OCI-LY1 (cell line): Measurements from ENCODE around the gene C2.

Source experiments
- H2AFZ ChIP-seq: fragments of 200-600 bp; sonication (generic), shearing (Covaris generic); 2 replicates; pipeline ENCODE4 v1.6.0; 2014; ENCODE audit warnings: antibody characterized with exemption, mild to moderate bottlenecking, low read length
- H3F3A ChIP-seq: fragments of 200-600 bp; sonication (generic), shearing (Covaris generic); 2 replicates; pipeline ENCODE4 v1.6.0; 2014; ENCODE audit warnings: mild to moderate bottlenecking, antibody characterized with exemption, low read length, moderate library complexity; ENCODE audit not compliant: insufficient read depth
- H3K27ac ChIP-seq: fragments of 200-600 bp; sonication (generic); 2 replicates; pipeline ENCODE4 v1.5.1; 2014; ENCODE audit warnings: low read length, mixed run types, mild to moderate bottlenecking, low read depth; ENCODE audit not compliant: poor library complexity, severe bottlenecking
- H3K27me3 ChIP-seq: fragments of 200-600 bp; sonication (generic); 2 replicates; pipeline ENCODE4 v1.6.0; 2014; ENCODE audit warnings: antibody characterized with exemption, mild to moderate bottlenecking, low read length, moderate library complexity; ENCODE audit not compliant: insufficient read depth
- H3K36me3 ChIP-seq: fragments of 200-600 bp; sonication (generic); 2 replicates; pipeline ENCODE4 v1.6.1; 2014; ENCODE audit warnings: mild to moderate bottlenecking, antibody characterized with exemption, low read length, moderate library complexity, mixed read lengths; ENCODE audit not compliant: insufficient read depth
- H3K4me1 ChIP-seq: fragments of 200-600 bp; sonication (generic); 2 replicates; pipeline ENCODE4 v1.5.1; 2014; ENCODE audit warnings: mild to moderate bottlenecking, low read length, moderate library complexity; ENCODE audit not compliant: insufficient read depth, severe bottlenecking
- H3K4me2 ChIP-seq: fragments of 200-600 bp; sonication (generic), shearing (Covaris generic); 2 replicates; pipeline ENCODE4 v1.6.1; 2014; ENCODE audit warnings: low read length
- H3K4me3 ChIP-seq: fragments of 200-600 bp; sonication (generic); 2 replicates; pipeline ENCODE4 v1.5.1; 2014; ENCODE audit warnings: low read length, low read depth, mild to moderate bottlenecking, mixed read lengths; ENCODE audit not compliant: poor library complexity, severe bottlenecking
- H3K79me2 ChIP-seq: fragments of 200-600 bp; shearing (Covaris generic); 2 replicates; pipeline ENCODE4 v1.6.1; 2016; ENCODE audit warnings: mixed run types, low read length, mixed read lengths; ENCODE audit not compliant: insufficient read depth
- H3K9ac ChIP-seq: fragments of 200-600 bp; sonication (generic), shearing (Covaris generic); 2 replicates; pipeline ENCODE4 v1.6.1; 2014; ENCODE audit warnings: mild to moderate bottlenecking, low read length, mixed read lengths
- H3K9me2 ChIP-seq: fragments of 200-600 bp; sonication (generic), shearing (Covaris generic); 2 replicates; pipeline ENCODE4 v1.6.1; 2014; ENCODE audit warnings: low read depth, mild to moderate bottlenecking, low read length, mixed read lengths
- H3K9me3 ChIP-seq: fragments of 200-600 bp; shearing (Covaris generic); 2 replicates; pipeline ENCODE4 v1.6.1; 2014; ENCODE audit warnings: low read length, mixed read lengths
- H4K20me1 ChIP-seq: fragments of 200-600 bp; sonication (generic), shearing (Covaris generic); 2 replicates; pipeline ENCODE4 v1.6.0; 2016; ENCODE audit warnings: mild to moderate bottlenecking, low read length; ENCODE audit not compliant: insufficient read depth
- EZH2 ChIP-seq: fragments of 200-600 bp; sonication (generic), shearing (Covaris generic); IDR thresholded peaks from 2 replicates; pipeline ENCODE4 v1.8.0; 2017; ENCODE audit warnings: borderline replicate concordance, mixed run types, mild to moderate bottlenecking, antibody characterized with exemption, low read length, moderate library complexity, mixed read lengths
- TF ChIP-seq, protein P1 (sequence below): fragments of 200-600 bp; sonication (generic), shearing (Covaris generic); IDR thresholded peaks from 2 replicates; pipeline ENCODE4 v1.5.1; 2017; ENCODE audit warnings: mild to moderate bottlenecking, antibody characterized with exemption, low read length, moderate library complexity, mixed read lengths

Gene C2

DNA sequence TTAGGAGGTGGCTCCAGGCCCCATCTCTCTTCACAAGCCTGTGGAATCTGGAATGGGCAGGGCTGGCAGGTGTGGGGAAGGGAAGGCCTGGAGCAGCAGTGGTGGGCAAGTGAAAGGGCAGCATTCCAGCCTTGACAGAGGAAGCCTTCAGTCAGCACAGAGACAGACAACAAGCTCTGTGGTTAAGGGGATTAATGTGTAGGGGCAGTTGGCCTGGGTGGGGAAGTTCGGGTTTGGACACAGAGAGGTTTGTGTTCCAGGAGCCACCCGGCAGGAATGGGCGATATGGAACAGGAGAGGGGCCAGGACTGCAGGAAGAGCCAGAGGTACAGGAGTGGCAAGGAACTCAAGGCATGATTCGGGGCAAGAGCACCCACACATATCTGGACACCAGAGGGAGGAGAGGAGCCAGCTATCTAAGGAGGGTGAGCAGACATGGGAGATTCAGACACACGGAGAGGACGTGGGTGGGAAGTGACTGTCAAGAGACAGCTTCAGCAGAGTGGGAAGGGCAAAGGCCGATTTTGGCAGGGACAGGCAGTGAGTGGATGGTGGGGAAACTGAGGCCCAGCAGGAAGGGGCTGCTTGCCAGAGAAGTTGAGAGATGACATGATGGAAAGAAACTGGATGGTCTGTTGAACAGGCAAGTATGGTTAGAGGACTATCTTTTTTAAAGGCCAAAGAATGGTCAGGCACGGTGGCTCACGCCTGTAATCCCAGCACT is 46.2 kb upstream of the C2 start:
- H3K9me2 ChIP-seq = no peaks in the 10 kb centered on the region
- H4K20me1 ChIP-seq = no peaks in the 10 kb centered on the region
- no peaks in the 10 kb centered on the region for H3K27me3 ChIP-seq
- no peak overlapping the region for H3K4me2 ChIP-seq
- no peak overlapping the region for H3K27ac ChIP-seq
- peaks cover 60% of the 10 kb centered on the region for H3K36me3 ChIP-seq
- H3F3A ChIP-seq = no peaks in the 10 kb centered on the region
- no peaks in the 10 kb centered on the region for H3K4me1 ChIP-seq
- no peak overlapping the region for H2AFZ ChIP-seq
- no peak overlapping the region for H3K9ac ChIP-seq
- no peak overlapping the region for H3K4me3 ChIP-seq
- H3K9me3 ChIP-seq = no peaks in the 10 kb centered on the region
- H3K79me2 ChIP-seq = no peaks in the 10 kb centered on the region
- TF ChIP-seq, protein P1, sequence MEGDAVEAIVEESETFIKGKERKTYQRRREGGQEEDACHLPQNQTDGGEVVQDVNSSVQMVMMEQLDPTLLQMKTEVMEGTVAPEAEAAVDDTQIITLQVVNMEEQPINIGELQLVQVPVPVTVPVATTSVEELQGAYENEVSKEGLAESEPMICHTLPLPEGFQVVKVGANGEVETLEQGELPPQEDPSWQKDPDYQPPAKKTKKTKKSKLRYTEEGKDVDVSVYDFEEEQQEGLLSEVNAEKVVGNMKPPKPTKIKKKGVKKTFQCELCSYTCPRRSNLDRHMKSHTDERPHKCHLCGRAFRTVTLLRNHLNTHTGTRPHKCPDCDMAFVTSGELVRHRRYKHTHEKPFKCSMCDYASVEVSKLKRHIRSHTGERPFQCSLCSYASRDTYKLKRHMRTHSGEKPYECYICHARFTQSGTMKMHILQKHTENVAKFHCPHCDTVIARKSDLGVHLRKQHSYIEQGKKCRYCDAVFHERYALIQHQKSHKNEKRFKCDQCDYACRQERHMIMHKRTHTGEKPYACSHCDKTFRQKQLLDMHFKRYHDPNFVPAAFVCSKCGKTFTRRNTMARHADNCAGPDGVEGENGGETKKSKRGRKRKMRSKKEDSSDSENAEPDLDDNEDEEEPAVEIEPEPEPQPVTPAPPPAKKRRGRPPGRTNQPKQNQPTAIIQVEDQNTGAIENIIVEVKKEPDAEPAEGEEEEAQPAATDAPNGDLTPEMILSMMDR = no peak
- TF ChIP-seq EZH2 = no peak

DNA sequence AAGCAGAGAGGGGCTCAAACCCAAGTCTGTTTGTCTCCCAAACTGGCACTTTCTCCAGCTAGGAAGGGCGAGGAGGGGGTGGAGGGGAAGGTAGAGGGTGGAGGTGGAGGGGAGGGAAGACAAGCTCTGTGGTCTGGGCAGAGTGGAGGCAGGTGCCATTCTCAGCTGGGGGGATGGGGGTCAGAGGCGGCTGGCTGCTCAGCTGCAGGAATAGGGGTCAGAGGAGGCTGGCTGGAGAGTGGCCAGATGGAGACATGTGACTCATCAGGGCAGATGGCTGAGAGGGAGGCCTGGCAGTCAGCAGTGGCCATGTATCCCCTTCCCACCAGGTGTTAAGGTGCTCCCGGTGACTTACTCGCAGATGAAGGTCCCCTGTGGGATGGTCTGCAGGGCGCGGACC is 45.2 kb upstream of the C2 start:
- no peaks in the 10 kb centered on the region for H3K9me3 ChIP-seq
- H3K36me3 ChIP-seq = peaks cover 71% of the 10 kb centered on the region
- no peaks in the 10 kb centered on the region for H4K20me1 ChIP-seq
- no peaks in the 10 kb centered on the region for H3F3A ChIP-seq
- no peak overlapping the region for H3K27ac ChIP-seq
- no peaks in the 10 kb centered on the region for H3K4me1 ChIP-seq
- H2AFZ ChIP-seq = no peak overlapping the region
- no peaks in the 10 kb centered on the region for H3K9me2 ChIP-seq
- H3K9ac ChIP-seq = no peak overlapping the region
- no peaks in the 10 kb centered on the region for H3K27me3 ChIP-seq
- H3K79me2 ChIP-seq = no peaks in the 10 kb centered on the region
- H3K4me2 ChIP-seq = no peak overlapping the region
- TF ChIP-seq, protein P1 = no peak
- TF ChIP-seq EZH2 = no peak
- no peak overlapping the region for H3K4me3 ChIP-seq

DNA sequence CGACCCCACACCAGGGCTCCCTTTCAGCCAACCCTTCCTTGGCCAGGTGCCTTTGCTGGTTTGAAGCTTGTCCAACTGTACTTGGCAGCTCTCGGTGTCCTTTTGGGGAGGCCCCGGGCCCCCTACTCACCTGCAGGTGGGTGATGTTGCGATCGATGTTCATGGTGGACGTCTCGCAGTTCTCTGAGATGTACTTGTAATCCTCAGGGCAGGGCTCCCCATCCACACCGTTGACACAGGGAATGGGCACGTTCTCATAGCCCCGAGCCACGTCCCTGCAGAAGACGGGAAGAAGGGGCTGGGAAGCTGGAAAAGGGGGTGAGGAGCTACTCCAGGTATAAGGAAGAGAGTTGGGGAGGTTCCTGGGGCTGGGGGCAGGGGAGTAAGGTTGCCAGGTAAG is 43.8 kb upstream of the C2 start:
- H3K9me3 ChIP-seq = no peaks in the 10 kb centered on the region
- no peak overlapping the region for H3K4me3 ChIP-seq
- H3K9me2 ChIP-seq = no peaks in the 10 kb centered on the region
- H3K79me2 ChIP-seq = no peaks in the 10 kb centered on the region
- H3F3A ChIP-seq = no peaks in the 10 kb centered on the region
- no peak overlapping the region for H2AFZ ChIP-seq
- peaks cover 84% of the 10 kb centered on the region for H3K36me3 ChIP-seq
- no peaks in the 10 kb centered on the region for H4K20me1 ChIP-seq
- H3K4me2 ChIP-seq = no peak overlapping the region
- H3K27me3 ChIP-seq = no peaks in the 10 kb centered on the region
- no peak overlapping the region for H3K27ac ChIP-seq
- H3K4me1 ChIP-seq = no peaks in the 10 kb centered on the region
- no peak for TF ChIP-seq EZH2
- no peak overlapping the region for H3K9ac ChIP-seq

DNA sequence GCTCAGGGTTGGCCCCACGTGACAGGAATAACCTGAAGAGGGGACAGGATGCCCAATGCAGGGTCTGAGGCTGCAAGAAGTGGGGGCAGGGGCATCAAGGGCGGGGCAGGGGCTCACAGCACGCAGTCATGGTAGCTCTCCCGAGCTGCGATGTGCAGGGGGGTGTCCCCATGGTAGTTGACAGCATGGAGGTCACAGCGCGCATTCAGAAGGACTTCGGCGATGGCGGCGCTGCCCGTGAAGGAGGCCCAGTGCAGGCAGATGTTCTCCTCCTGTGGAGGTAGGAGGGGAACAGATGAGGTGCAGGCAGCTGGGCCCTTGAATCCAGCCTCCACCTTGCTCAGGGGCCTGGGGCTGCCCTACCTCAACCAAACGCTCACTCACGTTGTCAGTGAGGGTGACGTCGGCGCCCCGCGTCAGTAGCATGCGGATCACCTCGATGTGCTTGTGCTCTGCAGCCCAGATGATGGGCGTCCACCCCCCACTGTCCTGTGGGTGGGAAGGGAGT is 42.9 kb upstream of the C2 start:
- Histone ChIP-seq H3K4me3 (no peak overlapping the region), H3F3A (no peaks in the 10 kb centered on the region), H3K79me2 (no peaks in the 10 kb centered on the region), H3K36me3 (peaks cover 90% of the 10 kb centered on the region), H4K20me1 (no peaks in the 10 kb centered on the region), H3K9ac (no peak overlapping the region), H3K4me2 (no peak overlapping the region), H2AFZ (no peak overlapping the region), H3K9me2 (no peaks in the 10 kb centered on the region), H3K27ac (no peak overlapping the region), H3K9me3 (no peaks in the 10 kb centered on the region), H3K4me1 (no peaks in the 10 kb centered on the region), H3K27me3 (no peaks in the 10 kb centered on the region)
- no peak for TF ChIP-seq EZH2
- TF ChIP-seq, protein P1 = no peak
